Embryonic facial prominence (tissue), 1 donor: ENCODE data around the gene STMN1.

ENCODE experiments used
- DNase-seq: peaks from one replicate; pipeline ENCODE4 v3.0.0-alpha.2; 2016; ENCODE audit errors: extremely low spot score

STMN1 gene

GRCh38 chr1:25895365-25895990, 10.7 kb downstream of the STMN1 start:
- DNase-seq: peak; percentile 83

GRCh38 chr1:25893116-25893515, 13.1 kb downstream of the STMN1 start:
- DNase-seq: no peak

GRCh38 chr1:25891606-25892005, 14.6 kb downstream of the STMN1 start:
- no peak for DNase-seq

GRCh38 chr1:25890239-25891034, 15.8 kb downstream of the STMN1 start:
- no peak for DNase-seq

- no peak for DNase-seq
Observed at GRCh38 chr1:25889470-25889869, 16.7 kb downstream of the STMN1 start.

GRCh38 chr1:25888426-25888987, 17.7 kb downstream of the STMN1 start:
- no peak for DNase-seq

GRCh38 chr1:25885602-25886001, 20.6 kb downstream of the STMN1 start:
- DNase-seq: no peak

GRCh38 chr1:25881266-25881665, 25.0 kb downstream of the STMN1 start:
- no peak for DNase-seq

- DNase-seq: no peak
Observed at GRCh38 chr1:25880518-25880917, 25.7 kb downstream of the STMN1 start.

GRCh38 chr1:25879675-25880074, 26.5 kb downstream of the STMN1 start:
- DNase-seq: no peak

GRCh38 chr1:25878690-25879089, 27.5 kb downstream of the STMN1 start:
- DNase-seq: no peak

GRCh38 chr1:25877155-25877554, 29.1 kb downstream of the STMN1 start:
- no peak for DNase-seq

- DNase-seq: no peak
Observed at GRCh38 chr1:25876693-25877077, 29.5 kb downstream of the STMN1 start.

- no peak for DNase-seq
Observed at GRCh38 chr1:25875856-25876692, 30.1 kb downstream of the STMN1 start.

- DNase-seq: peak; percentile 42
Observed at GRCh38 chr1:25875154-25875855, 30.9 kb downstream of the STMN1 start, which contains the start of gene PAQR7. Gene PAQR7, minus strand, starts transcription at chr1:25875708. Its CDS starts 11,869 bp downstream, at chr1:25863839.

GRCh38 chr1:25874635-25875153, 31.5 kb downstream of the STMN1 start:
- DNase-seq: no peak

- no peak for DNase-seq
Observed at GRCh38 chr1:25874209-25874608, 32.0 kb downstream of the STMN1 start.

GRCh38 chr1:25873120-25873519, 33.1 kb downstream of the STMN1 start:
- DNase-seq: no peak

GRCh38 chr1:25872713-25873112, 33.5 kb downstream of the STMN1 start:
- DNase-seq: no peak

GRCh38 chr1:25871704-25872494, 34.3 kb downstream of the STMN1 start:
- no peak for DNase-seq
